Uterus (tissue), 2 donors: Measurements from ENCODE around the gene MS4A10.

Experiments used
- CTCF ChIP-seq, 4 experiments: fragments of 200-600 bp in 2 of 4; fragments of 450-650 bp in 2 of 4; sonication (generic) in 2 of 4; IDR thresholded peaks; one replicate each; pipeline ENCODE4 v1.5.1; 2016 to 2019; ENCODE audit warnings: antibody characterized with exemption in 4 of 4, mild to moderate bottlenecking in 2 of 4, moderate library complexity in 1 of 4
- POLR2A ChIP-seq, 2 donors: fragments of 450-650 bp; IDR thresholded peaks; one replicate each; pipeline ENCODE4 v1.6.1; 2016; ENCODE audit warnings: antibody characterized with exemption in 2 of 2, mild to moderate bottlenecking in 1 of 2, moderate library complexity in 1 of 2

GRCh38 chr11:60790726-60791125 is 5.6 kb downstream of the MS4A10 start:
- TF ChIP-seq POLR2A (IDR thresholded peaks at IDR 0.05) (no peak), CTCF (IDR thresholded peaks at IDR 0.05) (no peak)
